Measurements from ENCODE around the gene CWC25. TPM values are rescaled to one million over a fixed set of nuclear protein-coding genes. Genes with fewer than 3 reads are reported as not detected.

The CWC25 gene
- total and polyA plus RNA-seq, 9 of the 15 experiments (the other 6 are each of a cell fraction or from before 2014, with no cell fraction given), result 16.5 to 27.4 (median 23.0) TPM

DNA sequence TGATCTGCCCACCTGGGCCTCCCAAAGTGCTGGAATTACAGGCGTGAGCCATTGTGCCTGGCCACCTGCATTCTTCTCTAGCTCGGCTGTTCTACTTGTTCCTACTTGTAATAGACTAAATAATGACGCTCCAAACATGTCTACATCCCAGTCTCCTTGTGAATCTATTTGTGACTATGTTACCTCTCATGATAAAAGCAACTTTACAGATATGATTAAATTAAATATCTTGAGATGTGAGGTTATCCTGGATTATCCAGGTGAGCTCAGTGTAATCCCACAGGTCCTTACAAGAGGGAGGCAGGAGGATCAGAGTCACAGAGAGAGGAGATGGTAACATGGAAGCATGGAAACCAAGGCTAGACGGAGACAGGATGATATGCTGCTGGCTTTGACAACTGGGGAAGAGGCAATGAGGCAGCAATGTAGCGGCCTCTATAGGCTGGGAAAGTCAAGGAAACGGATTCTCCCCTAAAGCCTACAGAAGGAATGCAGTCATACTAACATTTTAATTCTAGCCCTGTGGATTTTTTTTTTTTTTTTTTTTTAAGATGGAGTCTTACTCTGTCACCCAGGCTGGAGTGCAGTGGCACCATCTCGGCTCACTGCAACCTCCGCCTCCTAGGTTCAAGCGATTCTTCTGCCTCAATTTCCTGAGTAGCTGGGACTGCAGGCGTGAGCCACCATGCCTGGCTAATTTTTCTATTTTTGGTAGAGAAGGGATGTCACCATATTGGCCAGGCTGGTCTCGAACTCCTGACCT is 39.7 kb upstream of the CWC25 start (continued):
- no peak for TF ChIP-seq RBM25 (IDR thresholded peaks at IDR 0.05; ENCODE audit: low read depth, low read length, severe bottlenecking)
- TF ChIP-seq RBM14 (IDR thresholded peaks at IDR 0.05; ENCODE audit: borderline replicate concordance, insufficient read depth, low read depth, low read length), result no peak
- no peak for TF ChIP-seq ELF4 (CRISPR knock-in tag; IDR thresholded peaks at IDR 0.05)
- peak; percentile 19 for TF ChIP-seq MEIS2 (IDR thresholded peaks at IDR 0.05; ENCODE audit: partially characterized antibody)
- TF ChIP-seq PHTF2 (CRISPR knock-in tag; IDR thresholded peaks at IDR 0.05), result no peak
- peak; percentile 28; the same call in 1 of the 2 replicates for TF ChIP-seq BCOR (IDR thresholded peaks at IDR 0.05)
- TF ChIP-seq RAD21 (CRISPR knock-in tag; conservative IDR thresholded peaks at IDR 0.05 in 1 of 2, IDR thresholded peaks at IDR 0.05 in 1 of 2), result peak; percentile 7 to 59; a peak in 2 of 4 replicates
- no peak for TF ChIP-seq ELF1 (tag; IDR thresholded peaks at IDR 0.05)
- TF ChIP-seq, protein P1, sequence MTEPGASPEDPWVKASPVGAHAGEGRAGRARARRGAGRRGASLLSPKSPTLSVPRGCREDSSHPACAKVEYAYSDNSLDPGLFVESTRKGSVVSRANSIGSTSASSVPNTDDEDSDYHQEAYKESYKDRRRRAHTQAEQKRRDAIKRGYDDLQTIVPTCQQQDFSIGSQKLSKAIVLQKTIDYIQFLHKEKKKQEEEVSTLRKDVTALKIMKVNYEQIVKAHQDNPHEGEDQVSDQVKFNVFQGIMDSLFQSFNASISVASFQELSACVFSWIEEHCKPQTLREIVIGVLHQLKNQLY (CRISPR knock-in tag; conservative IDR thresholded peaks at IDR 0.05), result no peak
- TF ChIP-seq ETV1 (tag; conservative IDR thresholded peaks at IDR 0.05; ENCODE audit: low read depth), result no peak
- no peak for TF ChIP-seq ZNF444 (CRISPR knock-in tag; IDR thresholded peaks at IDR 0.05)
- TF ChIP-seq HIVEP1 (CRISPR knock-in tag; IDR thresholded peaks at IDR 0.05), result no peak
- no peak for TF ChIP-seq ZNF707 (CRISPR knock-in tag; conservative IDR thresholded peaks at IDR 0.05)

All from K562 (cell line).